HG03469 (cell line): ENCODE measurements around the gene JAK3.
"Not testable (repeated sequence)": the region's sequence is repeated elsewhere in the genome, so short reads cannot be mapped to it uniquely, and the experiment has no call there.

Experiments used
- ATAC-seq: cut with Tn5 transposase; IDR thresholded peaks from one replicate; pipeline ENCODE4 v1.9.1; 2021; ENCODE audit warnings: mild to moderate bottlenecking, moderate library complexity, moderate number of reproducible peaks; ENCODE audit not compliant: unreplicated experiment

The JAK3 gene

DNA sequence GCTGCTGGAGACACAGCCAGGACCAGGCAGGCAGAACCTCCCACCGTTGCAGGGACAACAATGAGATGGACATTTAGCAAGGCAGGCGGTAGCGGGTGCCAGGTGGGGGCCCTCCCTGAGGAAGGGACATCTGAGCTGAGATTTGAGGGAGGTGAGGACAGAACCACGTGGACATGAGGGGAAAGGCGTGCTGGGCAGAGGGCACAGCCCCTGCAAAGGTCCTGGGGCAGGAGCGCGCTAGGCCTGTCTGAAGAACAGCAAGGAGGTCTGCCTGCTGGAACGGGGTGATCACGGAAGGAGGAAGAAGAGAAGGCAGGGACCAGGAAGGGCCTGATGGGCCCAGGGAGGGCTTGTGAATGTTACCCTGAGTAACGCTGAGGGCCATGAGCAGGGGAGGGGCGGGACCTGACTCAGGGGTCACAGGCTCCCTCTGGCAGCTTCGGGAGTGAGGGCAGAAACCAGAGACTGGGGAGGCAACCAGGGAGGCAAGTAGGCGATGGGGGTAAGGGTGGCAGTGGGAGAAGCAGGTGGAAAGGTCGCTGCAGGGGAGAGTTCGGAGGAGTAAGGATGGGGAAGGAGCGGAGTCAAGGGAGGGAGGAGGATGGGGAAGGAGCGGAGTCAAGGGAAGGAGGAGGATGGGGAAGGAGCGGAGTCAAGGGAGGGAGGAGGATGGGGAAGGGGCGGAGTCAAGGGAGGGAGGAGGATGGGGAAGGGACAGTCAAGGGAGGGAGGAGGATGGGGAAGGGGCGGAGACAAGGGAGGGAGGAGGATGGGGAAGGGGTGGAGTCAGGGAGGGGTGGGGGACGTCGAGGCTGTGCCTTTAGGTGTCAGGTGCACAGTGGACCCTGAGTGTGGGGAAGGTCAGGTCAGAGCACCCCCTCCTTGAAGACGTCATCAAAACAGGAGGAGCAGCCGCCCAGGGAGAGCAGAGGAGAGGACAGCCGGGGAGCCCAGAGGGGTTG is 68.5 kb downstream of the JAK3 start:
- no peak for ATAC-seq

DNA sequence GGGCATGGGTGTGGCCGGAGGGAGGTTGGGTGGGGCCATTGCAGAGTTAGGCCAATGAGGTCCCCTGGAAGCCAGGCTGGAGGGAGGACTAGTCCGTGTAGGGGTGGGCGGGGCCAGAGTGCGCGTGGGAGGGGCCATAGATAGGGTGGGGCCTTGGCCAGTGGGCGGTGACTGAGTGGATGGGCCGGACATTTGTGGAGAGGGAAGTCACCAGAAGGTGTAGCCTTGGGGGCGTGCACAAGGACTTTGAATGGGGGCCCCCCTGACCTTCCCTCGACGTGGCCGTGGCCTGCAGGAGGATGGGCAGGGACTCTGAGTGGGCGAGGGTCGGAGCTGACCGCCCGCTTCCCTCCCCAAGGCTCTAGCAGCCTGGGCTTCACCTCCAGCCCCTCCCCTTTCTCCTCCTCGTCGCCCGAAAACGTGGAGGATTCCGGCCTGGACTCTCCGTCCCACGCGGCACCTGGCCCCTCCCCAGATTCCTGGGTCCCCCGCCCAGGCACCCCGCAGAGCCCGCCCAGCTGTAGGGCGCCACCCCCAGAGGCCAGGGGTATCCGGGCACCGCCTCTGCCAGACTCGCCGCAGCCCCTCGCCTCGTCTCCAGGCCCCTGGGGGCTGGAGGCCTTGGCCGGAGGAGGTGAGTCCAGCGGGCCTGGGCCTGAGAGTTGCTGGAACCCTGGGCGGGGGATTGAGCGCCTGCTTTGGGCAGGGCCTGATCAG is 69.4 kb downstream of the JAK3 start:
- ATAC-seq: no peak

DNA sequence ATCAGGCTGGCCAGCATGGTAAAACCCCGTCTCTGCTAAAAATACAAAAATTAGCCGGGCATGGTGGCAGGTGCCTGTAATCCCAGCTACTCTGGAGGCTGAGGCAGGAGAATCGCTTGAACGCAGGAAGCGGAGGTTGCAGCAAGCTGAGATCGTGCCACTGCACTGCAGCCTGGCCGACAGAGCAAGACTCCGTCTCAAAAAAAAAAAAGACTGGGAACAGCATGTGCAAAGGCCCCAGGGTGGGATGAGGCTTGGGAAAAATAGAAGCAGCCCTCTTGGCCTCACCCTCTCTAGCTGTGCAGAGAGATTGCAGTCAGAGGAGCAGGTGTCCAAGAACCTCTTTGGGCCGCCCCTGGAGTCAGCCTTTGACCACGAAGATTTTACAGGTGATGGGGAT is 69.9 kb downstream of the JAK3 start:
- not testable (repeated sequence) for ATAC-seq

DNA sequence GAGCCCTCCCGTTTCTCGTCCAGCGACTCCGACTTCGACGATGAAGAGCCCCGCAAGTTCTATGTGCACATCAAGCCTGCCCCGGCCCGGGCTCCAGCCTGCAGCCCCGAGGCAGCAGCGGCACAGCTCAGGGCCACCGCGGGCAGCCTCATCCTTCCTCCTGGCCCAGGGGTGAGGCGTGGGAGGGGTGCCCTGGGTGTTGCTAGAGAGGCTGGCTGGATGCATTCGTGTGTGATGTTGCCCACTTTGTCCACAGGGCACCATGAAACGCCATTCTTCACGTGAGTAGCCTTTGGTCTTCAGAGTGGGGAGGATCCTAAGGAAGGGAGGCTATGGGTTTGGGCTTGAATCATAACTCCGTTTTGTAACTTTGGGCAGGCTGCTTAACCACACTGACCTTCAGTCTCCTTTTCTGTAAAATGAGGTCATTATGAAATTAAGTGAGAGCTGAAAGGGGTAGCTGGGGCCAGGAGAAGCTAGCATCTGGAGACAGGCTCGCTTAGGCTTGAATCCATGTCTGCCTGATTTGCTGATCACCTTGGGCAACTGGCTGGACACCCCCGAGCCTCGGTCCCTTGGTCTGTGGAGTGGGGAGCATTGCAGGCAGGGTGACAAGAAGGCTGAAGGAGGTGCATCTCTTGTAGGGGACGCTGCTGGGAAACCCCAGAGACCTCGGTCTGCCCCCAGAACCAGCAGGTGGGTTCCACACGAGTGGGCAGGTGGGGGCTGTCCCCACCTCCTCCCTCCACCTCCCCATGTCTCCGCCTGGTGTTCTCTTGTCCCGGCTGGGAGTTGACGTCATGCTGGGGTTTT is 71.6 kb downstream of the JAK3 start:
- no peak for ATAC-seq

DNA sequence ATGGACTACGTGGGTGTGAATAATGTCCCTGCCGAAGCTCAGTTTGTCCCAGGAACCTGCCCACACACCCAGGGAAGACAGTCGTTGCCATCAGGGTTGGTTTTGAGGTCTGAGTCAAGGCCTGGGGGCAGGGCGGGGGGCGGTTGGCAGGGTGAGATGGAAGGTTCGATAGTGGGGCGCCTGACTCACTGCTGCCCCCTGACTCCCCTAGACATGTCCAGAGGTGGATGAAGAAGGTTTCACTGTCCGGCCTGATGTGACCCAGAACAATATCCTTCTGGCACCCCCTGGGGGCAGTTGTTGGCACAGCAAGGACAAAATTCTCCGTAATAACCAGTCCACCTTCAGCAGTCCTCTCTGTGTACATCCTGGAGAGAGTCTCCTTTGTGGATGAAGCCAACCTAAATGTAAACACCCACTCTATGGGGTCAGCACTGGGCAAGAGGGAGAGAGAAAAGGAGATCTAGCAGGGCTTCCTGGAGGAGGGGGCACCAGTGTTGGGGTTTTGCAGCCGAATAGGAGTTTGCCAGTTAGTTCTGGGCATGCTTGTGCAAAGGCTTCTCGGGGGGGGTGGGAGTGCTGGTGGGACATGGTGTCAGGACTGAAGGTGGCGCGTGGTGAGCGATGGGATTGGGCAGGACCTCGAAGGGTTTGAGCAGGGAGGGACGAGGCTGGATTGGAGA is 72.4 kb downstream of the JAK3 start:
- ATAC-seq: no peak
